Measurements from ENCODE around the gene GOPC.
"Not testable (repeated sequence)": the region's sequence is repeated elsewhere in the genome, so short reads cannot be mapped to it uniquely, and the experiment has no call there.

Gene GOPC

GRCh38 chr6:117548797-117549301 is 53.5 kb downstream of the GOPC start:
- DNase-seq (ENCODE audit: low read depth in 2 of 2), result peak in 1 of 2 experiments; percentile 30

- no peak for DNase-seq (ENCODE audit: low read depth in 2 of 2)
These were observed 54.4 kb downstream of the GOPC start for GRCh38 chr6:117547688-117548621.

GRCh38 chr6:117546674-117547073 is 55.6 kb downstream of the GOPC start:
- DNase-seq (ENCODE audit: low read depth in 2 of 2), result no peak

- DNase-seq (ENCODE audit: low read depth in 2 of 2), result no peak
These were observed 57.1 kb downstream of the GOPC start for GRCh38 chr6:117545161-117545595.

GRCh38 chr6:117544716-117545115 is 57.6 kb downstream of the GOPC start:
- DNase-seq (ENCODE audit: low read depth in 2 of 2), result no peak

DNA sequence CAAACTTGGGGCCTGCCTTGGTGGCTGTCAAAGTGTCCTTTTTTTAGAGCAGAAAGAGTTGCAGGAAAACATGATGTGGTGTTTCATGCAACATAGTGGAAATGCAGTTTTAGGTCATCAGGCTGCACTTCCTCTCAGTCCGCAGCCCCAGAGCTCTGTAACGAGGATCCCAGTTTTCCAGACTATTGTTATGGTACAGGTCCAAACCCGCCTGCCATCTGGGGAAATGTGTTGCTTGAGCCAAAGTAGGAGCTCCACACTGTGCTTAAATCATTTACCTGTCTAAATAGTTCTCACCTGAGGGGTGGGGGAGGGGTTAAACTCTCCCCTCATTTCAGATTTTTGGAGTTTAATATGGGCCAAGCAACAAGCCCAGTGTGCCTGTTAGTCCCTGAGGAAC is 59.8 kb downstream of the GOPC start:
- no peak for DNase-seq (ENCODE audit: low read depth in 2 of 2)

- DNase-seq (ENCODE audit: low read depth in 2 of 2), result no peak
These were observed 61.6 kb downstream of the GOPC start for GRCh38 chr6:117540670-117541069.

DNA sequence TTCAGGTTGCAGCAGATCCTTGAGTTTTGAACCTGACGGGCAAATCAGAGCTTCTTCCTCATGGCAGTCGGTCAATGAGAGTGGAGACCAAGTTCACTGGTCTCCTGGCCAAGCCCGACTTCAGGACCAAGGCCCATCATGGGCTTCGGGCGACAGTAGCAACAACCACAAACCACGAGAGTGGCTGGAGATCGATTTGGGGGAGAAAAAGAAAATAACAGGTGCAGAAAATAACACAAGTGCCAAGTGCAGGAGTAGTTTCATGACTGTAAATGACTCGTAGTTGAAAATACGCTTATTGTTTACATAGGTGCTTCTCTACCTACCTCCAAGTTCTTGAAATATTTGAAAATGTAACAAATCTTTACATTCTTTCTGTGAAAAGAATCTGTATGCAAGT is 63.7 kb downstream of the GOPC start:
- no peak for DNase-seq (ENCODE audit: low read depth in 2 of 2)

DNA sequence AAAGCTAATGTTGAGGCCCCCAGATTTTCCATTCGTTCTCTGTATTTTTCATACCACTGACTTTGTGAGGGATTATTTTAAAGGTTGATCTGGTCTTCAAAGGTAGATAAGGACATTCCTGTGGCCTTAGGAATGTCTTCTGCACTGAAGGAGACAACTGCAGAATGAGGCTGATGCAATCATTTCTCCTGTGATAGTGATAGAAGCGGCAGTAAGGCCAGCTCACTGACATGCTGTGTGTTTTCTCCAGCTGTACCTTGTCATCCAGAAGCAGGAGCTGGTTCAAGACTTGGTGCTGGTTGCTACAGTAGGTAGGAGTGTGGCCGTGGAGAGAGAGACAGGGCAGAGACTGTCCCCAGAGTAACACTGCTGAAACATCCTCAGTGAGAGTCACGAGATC is 66.0 kb downstream of the GOPC start:
- peak; percentile 30 to 34 for DNase-seq (ENCODE audit: low read depth in 2 of 2)

DNA sequence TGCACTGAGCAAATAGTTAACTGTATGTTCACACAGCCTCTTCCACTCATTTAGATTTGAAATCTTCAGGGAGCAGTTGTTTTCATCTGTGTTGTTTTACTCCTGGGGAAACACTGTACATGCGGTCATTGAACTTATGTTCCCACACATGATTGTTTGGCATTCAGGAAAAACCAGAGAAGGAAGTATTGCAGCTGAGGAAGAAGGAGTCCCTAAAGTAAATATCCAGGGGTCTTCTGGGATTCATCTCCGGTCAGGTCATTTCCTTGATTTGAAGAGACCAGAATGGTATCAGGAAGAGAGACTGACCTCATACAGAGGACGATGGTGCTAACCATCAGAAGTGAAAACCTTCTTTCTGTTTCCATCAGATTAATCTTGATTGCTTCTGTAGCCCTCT is 67.3 kb downstream of the GOPC start:
- no peak for DNase-seq (ENCODE audit: low read depth in 2 of 2)

- no peak for DNase-seq (ENCODE audit: low read depth in 2 of 2)
These were observed 68.5 kb downstream of the GOPC start for GRCh38 chr6:117533775-117534174.

GRCh38 chr6:117531809-117532725 is 70.2 kb downstream of the GOPC start:
- no peak for DNase-seq (ENCODE audit: low read depth in 2 of 2)

DNA sequence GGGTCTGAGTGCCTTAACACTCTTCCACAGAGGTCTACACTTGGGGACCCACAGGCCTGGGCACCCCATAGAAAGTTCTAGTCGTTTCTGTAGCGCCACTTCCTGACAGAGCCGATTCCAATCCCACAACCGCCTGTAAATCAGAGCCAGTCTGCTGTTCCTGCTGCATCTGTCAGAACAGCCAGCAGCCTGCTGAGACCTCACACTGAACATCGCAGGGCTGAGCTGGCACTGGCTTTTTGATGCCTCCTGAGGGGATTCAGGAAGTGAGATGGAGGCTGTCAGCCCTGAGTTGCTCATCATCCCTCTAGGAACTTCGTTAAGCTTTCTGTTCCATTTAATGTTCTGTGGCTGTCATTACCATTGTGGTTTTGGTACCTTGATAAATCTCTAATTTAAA is 71.0 kb downstream of the GOPC start:
- no peak for DNase-seq (ENCODE audit: low read depth in 2 of 2)

DNA sequence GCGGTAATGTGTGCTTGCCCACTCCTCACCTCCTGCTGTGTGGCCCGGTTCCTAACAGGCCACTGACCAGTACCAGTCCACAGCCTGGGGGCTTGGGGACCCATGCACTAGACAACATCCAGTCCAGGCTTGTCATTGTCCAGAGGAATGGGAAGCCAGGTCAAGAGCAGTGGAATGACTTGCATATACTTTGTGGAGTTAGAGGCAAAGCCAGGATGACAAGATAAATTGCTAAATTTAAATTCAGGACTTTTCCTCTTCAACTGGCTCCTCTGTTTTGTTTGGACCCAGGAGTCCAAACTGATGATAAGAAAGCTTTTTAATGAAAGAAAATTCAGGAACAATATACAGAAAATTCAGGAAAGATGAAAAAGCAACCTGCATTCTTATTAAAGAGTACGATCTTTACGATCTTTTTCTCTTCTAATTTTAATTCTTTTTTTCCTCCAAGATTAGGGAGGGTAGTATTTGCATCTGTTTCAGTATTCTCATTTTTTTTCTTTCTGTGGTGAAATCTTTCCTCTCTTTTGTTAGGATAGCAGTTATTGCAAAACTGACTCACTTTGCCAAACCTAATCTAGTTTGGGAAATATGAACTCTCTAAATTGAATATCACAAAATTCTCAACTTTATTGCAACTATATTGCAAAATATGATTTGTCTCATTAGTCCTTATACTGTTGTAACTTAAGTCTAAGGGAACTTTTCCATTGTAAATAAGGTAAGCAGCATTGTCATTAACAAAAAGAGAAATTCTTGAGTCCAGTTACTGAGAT is 71.7 kb downstream of the GOPC start:
- DNase-seq (ENCODE audit: low read depth in 2 of 2), result no peak

DNA sequence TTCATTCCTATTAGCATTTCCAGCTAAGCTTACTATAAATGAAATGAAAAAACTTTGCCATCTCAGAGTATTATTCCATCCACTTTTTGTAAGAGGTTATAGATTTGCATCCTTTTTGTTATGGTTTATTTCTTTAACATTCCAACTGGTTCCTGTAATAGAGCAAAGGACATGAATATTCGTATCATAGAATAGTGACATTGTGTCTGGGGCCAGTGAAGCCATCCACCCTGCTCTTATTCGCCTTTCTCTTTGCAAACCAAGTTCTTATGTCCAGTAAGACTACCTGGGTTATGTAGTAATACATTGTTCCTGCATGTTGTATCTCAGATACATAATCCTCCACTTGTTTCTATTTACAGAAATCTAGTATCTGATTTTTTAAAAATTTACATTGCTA is 76.7 kb downstream of the GOPC start:
- no peak for DNase-seq (ENCODE audit: low read depth in 2 of 2)

GRCh38 chr6:117521791-117522502 is 80.4 kb downstream of the GOPC start:
- no peak for DNase-seq (ENCODE audit: low read depth in 2 of 2)

- DNase-seq (ENCODE audit: low read depth in 2 of 2), result no peak
These were observed 81.5 kb downstream of the GOPC start for GRCh38 chr6:117520603-117521395.

DNA sequence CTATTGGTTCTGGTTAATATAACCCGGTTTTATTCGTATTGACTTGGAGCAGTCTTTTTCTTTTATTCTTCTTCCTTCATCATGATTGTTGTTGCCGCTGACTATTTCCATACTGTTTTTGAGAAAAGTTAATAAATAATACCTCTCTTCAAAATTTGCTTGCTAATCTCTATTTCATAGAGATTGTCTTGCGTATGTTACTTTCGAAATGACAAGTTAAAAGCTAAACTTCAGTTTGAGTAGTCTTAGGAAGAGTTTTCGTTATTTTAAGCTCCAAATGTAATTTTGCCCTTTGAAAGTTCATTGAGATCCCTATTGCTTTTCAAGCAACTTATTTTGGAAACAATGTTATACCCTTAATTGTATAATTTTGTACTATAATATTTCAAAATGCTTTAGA is 83.4 kb downstream of the GOPC start:
- DNase-seq (ENCODE audit: low read depth in 2 of 2), result no peak

- DNase-seq (ENCODE audit: low read depth in 2 of 2), result not testable (repeated sequence)
These were observed 84.3 kb downstream of the GOPC start for GRCh38 chr6:117517995-117518394.

DNA sequence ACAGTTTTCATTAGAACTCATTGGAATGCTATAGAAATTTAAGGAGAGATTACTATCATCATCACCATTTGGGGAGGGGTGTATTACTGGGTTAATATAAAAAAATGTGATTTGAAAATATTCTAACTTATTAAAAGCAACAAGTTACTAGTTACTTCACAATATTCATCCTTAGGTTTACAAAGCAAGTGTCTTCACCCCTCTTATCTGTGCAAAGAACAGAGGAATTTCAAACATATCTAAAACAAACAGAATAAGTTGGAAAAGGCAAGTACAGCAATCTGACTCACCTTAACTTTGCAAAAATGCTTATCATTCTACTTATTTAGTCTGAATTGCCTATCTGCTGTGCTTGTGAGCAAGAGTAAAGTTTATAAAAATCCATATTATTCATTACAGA is 87.0 kb downstream of the GOPC start:
- no peak for DNase-seq (ENCODE audit: low read depth in 2 of 2)

All from fibroblast of skin of left quadriceps (primary cell).